Suppressor macrophage (primary cell): Measurements from ENCODE around the gene SLC12A4.
A peak's percentile ranks its signal among the peaks of the same experiment; 100 is the strongest.
"Not testable (repeated sequence)": the region's sequence is repeated elsewhere in the genome, so short reads cannot be mapped to it uniquely, and the experiment has no call there.

Source experiments
- DNase-seq, 4 experiments: peaks; one replicate each; pipeline ENCODE4 v3.0.0-alpha.2; 2020 to 2022

The SLC12A4 gene

DNA sequence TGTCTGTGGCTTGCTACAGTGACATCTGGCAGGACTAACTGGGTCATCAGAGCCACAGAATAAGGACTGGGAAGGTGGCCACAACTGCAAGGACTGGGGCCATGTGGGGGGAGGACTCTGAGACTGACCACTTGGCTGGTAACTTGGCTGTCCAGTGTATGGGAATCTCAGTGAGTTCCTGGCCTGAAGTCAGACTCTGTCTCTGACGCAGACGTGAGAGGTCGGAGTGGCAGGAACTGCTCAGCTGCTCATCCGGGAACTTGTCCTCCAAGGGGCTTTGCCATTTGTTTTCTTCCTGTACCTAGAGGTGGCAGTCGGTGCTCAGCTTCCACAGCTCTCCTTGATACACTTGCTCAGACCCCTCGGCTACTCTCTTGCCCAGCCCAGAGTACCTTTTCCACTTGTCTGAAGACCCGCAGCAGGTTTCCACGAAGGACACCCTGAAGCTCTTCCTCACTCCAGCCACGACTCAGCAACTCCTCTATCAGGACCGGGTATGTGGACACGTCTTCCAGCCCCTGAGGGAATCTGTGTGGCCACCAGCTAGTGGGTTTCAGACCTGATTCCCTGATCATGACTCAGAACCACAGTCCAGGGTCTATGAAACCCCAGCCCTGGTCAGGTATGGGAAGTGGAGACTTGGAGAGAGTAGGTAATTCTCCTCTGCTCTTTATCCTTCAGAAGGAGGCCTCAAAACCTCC lies 19.2 kb upstream of the SLC12A4 start:
- DNase-seq = no peak

DNA sequence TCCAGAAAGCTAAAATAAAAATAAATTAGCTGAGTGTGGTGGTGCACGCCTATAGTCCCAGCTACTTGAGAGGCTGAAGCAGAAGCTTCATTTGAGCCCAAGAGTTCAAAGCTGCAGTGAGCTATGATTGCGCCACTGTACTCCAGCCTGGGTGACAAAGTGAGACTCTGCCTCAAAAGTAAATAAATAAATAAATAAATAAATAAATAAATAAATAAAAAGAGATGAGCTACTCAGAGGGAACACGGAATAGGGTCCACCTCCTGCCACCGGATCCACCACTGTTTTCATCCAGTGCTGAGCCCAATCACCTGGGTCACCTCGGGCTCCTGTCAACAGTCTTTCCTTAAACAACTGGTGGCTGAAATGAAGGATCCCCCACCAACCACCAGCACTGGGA lies 18.5 kb upstream of the SLC12A4 start:
- DNase-seq = no peak

DNA sequence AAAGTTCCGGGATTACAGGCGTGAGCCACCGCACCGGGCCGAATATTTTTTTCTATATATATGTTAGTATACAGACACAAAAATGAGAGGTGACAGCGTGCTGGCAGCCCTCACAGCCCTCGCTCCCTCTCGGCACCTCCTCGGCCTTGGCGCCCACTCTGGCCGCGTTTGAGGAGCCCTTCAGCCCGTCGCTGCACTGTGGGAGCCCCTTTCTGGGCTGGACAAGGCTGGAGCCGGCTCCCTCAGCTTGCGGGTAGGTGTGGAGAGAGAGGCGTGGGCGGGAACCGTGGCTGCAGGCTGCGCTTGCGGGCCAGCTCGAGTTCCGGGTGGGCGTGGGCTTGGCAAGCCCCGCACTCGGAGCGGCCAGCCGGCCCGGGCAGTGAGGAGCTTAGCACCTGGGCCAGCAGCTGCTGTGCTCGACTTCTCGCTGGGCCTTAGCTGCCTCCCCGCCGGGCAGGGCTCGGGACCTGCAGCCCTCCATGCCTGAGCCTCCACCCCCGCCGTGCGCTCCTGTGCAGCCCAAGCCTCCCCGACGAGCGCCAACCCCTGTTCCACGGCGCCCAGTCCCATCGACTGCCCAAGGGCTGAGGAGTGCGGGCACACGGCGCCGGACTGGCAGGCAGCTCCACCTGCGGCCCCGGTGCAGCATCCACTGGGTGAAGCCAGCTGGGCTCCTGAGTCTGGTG lies 13.7 kb upstream of the SLC12A4 start:
- DNase-seq = no peak

DNA sequence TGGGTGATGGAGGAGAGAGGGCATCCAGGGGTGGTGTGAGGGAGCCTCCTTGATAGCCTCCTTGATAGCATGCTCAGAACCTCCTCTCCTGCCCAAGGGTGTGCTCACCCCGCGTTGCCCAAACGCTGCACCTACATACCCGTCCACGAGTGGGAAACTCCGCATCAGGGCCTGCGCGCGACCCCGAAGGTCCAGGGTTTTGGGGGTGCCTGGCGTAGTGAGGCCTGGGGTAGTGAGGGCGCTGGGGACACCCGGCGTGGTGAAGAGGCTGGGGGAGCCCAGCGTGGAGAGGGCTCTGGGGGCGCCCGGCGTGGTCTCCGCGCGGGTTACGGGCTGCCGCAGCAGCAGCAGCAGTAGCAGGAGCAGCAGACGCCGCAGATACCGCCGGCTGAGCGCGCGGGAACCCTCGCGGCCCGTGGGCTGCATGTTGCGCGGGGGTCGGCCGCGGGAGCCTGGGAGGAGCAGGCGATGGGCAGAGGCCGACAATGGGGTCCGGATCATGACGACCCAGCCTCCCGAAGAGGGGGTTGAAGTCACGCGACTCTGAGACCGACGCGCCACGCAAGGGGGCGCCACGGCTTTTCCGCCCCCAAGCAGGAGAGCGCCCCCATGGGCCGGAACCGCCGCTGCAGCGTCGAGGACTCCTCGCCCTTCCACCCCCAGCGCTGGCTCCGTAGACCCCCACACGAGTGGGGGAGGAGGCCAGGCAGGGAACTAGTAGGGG lies 11.7 kb upstream of the SLC12A4 start, which contains the start of gene DPEP3:
Gene DPEP3, minus strand, starts transcription at position 545 of the 724 bp plus-strand sequence. Its CDS starts 119 bp downstream, at position 426.
- DNase-seq = peak in 1 of 4 experiments; percentile 30

DNA sequence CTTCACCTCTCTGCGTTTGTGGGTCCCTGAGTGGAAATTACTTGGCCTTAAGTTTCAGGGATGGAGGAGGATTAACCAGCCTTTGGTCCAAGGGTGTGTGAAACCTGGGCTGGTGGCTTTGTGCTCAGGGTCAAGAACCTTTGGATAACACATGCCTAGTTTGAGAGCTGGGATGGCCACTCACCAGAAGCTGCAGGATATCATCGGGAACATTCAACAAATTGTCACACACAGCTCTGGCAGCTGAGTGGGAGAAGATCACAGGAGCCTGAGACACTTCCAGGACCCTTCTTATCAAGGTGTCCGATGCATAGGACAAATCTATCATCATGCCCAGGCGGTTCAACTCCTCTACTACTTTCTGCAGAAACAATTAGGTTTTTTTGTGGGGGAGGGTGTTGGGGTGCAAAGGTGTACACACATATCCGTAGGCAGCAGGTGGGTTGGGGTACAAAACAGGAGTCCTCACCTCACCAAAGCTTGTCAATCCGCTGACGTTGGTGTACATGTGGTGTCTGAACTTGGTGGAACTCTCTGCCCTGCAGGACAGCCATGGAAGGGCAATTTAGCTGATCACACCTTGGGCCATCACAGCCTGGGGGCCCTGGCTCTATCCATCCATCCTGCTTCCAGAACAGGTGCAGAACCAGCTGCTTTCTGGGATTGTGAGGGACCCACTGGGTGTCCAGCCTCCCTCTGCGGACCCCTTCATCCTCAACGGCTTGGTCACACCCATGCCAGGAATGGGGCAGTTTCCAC lies 9.2 kb upstream of the SLC12A4 start:
- DNase-seq = no peak

GRCh38 chr16:67977005-67977404 lies 8.6 kb upstream of the SLC12A4 start:
- no peak for DNase-seq

- no peak for DNase-seq
Observed at GRCh38 chr16:67976205-67976604, 7.8 kb upstream of the SLC12A4 start.

- DNase-seq = no peak
Observed at GRCh38 chr16:67975321-67976105, 7.1 kb upstream of the SLC12A4 start.

DNA sequence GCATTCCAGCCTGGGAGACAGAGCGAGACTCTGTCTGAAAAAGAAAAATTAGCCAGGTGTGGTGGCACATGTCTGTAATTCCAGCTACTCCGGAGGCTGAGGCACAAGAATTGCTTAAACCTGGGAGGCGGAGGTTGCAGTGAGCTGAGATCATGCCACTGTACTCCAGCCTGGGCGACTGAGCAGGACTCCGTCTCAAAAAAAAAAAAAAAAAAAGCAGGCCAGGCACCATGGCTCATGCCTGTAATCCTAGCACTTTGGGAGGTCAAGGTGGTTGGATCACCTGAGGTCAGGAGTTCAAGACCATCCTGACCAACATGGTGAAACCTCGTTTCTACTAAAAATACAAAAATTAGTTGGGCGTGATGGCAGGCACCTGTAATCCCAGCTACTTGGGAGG lies 3.8 kb upstream of the SLC12A4 start:
- DNase-seq = not testable (repeated sequence)

- no peak for DNase-seq
Observed at GRCh38 chr16:67971111-67971510, 2.7 kb upstream of the SLC12A4 start.

GRCh38 chr16:67969254-67970039 lies 1.0 kb upstream of the SLC12A4 start:
- no peak for DNase-seq

DNA sequence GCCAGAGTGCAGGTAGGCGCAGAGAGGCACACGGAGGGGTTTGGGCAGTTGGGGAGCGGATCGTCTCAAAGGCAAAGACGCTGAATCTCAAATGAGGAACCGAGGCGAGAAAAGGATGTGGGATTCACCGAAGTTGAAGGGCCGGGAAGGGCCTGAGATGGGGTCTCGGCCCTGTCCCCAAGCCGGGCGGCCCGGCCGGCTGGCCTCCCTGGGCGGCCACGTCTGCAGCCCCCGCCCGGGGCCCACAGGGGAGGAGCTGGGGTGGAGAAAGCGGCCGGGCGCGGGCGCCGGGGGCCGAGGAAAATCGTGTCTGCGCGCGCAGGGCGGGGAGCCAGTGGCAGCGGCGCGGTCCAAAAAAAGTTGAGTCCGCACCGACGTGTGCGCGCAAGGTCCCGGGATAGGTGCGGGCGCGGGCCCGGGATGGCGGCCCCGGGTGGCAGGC lies 458 bp downstream of the SLC12A4 start:
- peak; percentile 40 to 67 (median 44) for DNase-seq

GRCh38 chr16:67967183-67967957 lies 1.1 kb downstream of the SLC12A4 start:
- DNase-seq = peak in 1 of 4 experiments; percentile 22

- peak in 3 of 4 experiments; percentile 29 to 57 (median 51) for DNase-seq
Observed at GRCh38 chr16:67966549-67967182, 1.8 kb downstream of the SLC12A4 start.

DNA sequence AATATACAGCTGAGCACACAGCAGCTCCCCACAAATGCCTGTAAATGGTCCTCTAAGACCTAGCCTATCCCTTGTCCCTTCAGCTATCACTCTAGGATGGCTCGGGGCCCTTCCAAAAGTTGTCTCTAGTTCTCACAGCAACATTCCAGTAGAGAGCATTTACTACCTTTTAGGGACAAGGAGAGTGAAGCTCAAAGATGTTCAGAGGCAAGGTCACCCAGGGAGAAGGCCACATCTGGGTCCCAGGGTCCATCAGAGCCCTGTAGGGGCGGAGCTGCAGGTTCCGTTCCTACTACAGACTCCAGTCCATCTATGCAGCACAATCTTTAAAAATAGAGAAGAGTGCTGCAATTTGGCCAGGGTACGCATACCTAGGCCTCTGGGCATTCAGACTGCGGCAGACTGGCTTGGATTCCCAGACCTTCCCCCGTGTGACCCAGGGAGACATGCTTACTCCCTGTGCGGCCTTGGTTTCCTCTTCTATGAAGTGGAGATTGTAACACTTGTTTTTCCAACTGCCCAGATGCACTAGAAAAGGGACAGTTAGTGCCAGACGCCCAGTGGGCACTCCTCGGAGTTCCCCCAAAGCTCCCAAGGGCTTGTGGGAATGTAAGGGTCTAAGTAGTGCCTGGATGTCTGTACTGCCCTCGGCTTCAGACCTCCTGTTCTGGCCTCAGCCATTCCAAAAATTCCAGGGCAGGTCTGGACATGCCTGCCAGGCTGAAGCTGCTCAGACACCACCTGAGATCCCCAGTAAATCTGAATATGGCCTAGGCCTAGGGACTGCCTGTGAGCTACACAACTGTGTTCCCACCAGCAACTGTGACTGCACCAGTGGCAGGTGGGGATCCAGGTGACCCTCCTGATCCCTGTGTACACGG lies 2.5 kb downstream of the SLC12A4 start:
- no peak for DNase-seq

- DNase-seq = no peak
Observed at GRCh38 chr16:67964477-67965131, 3.8 kb downstream of the SLC12A4 start.

GRCh38 chr16:67963662-67964321 lies 4.6 kb downstream of the SLC12A4 start:
- no peak for DNase-seq
